A549 (cell line): ENCODE data around the gene PRKG1. TPM values are rescaled to one million over a fixed set of nuclear protein-coding genes. Genes with fewer than 3 reads are reported as not detected.

Experiments used
- ATAC-seq, 2 experiments: fragments of 200-7000 bp in 1 of 2; fragments of >200 bp in 1 of 2; cut with Nextera tagmentation in 1 of 2; cut with Tn5 transposase in 1 of 2; 3 replicates each; pipeline versions ENCODE4 v1.8.0 to v1.9.1; 2018 to 2020; ENCODE audit warnings: mild to moderate bottlenecking in 1 of 2, moderate library complexity in 1 of 2
- CTCF ChIA-PET: fragments of 300-600 bp; sonication (Branson Sonifier 250); formaldehyde crosslinking; extraction: SDS; loops from one replicate; lab custom pipeline; 2021; ENCODE audit warnings: antibody characterized with exemption, inconsistent platforms; lab: Yijun Ruan, JAX
- POLR2A ChIA-PET: fragments of 350-600 bp; formaldehyde crosslinking; extraction: SDS; loops from one replicate; lab custom pipeline; 2021; ENCODE audit warnings: antibody characterized with exemption, inconsistent platforms; lab: Yijun Ruan, JAX
- DNase-seq, 2 experiments: peaks; one replicate each; pipeline versions ENCODE4 v3.0.0 to v3.0.0-alpha.2; 2011 to 2016; ENCODE audit warnings: low read depth in 1 of 2, low spot score in 1 of 2
- FAIRE-seq: peaks from 2 replicates; lab custom pipeline; 2011; peaks lifted over from hg19 to GRCh38; lab: Jason Lieb, UNC
- H3K27ac ChIP-seq, 2 experiments: fragments of >200 bp; sonication (Bioruptor Twin); formaldehyde crosslinking; 3 replicates each; pipeline ENCODE4 v1.5.1; 2016 to 2017
- H3K4me1 ChIP-seq: fragments of >200 bp; sonication (Bioruptor Twin); formaldehyde crosslinking; 3 replicates; pipeline ENCODE4 v1.6.1; 2016
- H3K4me2 ChIP-seq: fragments of >200 bp; sonication (Bioruptor Twin); formaldehyde crosslinking; 3 replicates; pipeline ENCODE4 v1.6.1; 2016
- H3K4me3 ChIP-seq: fragments of >200 bp; sonication (Bioruptor Twin); formaldehyde crosslinking; 3 replicates; pipeline ENCODE4 v1.5.1; 2016
- H3K9me3 ChIP-seq: fragments of >200 bp; sonication (Bioruptor Twin); formaldehyde crosslinking; 3 replicates; pipeline ENCODE4 v1.6.1; 2016
- ATOH8 ChIP-seq: fragments of 250-450 bp; sonication (Bioruptor Pico); IDR thresholded peaks from 2 replicates; pipeline ENCODE4 v1.5.0; 2020; ENCODE audit warnings: low read depth, mild to moderate bottlenecking, moderate library complexity
- BCL3 ChIP-seq: fragments of >200 bp; sonication (Bioruptor Twin); formaldehyde crosslinking; IDR thresholded peaks from 3 replicates; pipeline ENCODE4 v1.6.1; 2016
- BHLHE40 ChIP-seq: IDR thresholded peaks from 2 replicates; pipeline ENCODE4 v1.6.1; 2012; ENCODE audit warnings: low read depth, low read length, inconsistent platforms
- CBX2 ChIP-seq: fragments of 200-600 bp; sonication (generic); IDR thresholded peaks from 2 replicates; pipeline ENCODE4 v1.6.1; 2016; ENCODE audit warnings: low read depth, mild to moderate bottlenecking, borderline replicate concordance
- CEBPB ChIP-seq, 2 experiments: fragments of >200 bp in 1 of 2; sonication (Bioruptor Twin) in 1 of 2; formaldehyde crosslinking in 1 of 2; IDR thresholded peaks; 2 replicates each; pipeline ENCODE4 v1.6.1; 2012 to 2016
- CHD2 ChIP-seq: fragments of 150-350 bp; IDR thresholded peaks from 2 replicates; pipeline ENCODE4 v1.6.1; 2014; ENCODE audit warnings: low read length; ENCODE audit not compliant: partially characterized antibody
- EHMT2 ChIP-seq: fragments of 200-600 bp; sonication (generic); IDR thresholded peaks from 2 replicates; pipeline ENCODE4 v1.6.1; 2016; ENCODE audit warnings: antibody characterized with exemption, low read depth, mild to moderate bottlenecking, moderate library complexity
- ELK1 ChIP-seq: fragments of 150-350 bp; IDR thresholded peaks from 2 replicates; pipeline ENCODE4 v1.6.1; 2014; ENCODE audit warnings: low read depth, mild to moderate bottlenecking, low read length
- HDAC2 ChIP-seq: fragments of 200-600 bp; sonication (generic); IDR thresholded peaks from 2 replicates; pipeline ENCODE4 v1.6.1; 2016
- HEYL ChIP-seq: fragments of 250-450 bp; sonication (Bioruptor Pico); IDR thresholded peaks from 2 replicates; pipeline ENCODE4 v1.8.0; 2021; ENCODE audit warnings: mild to moderate bottlenecking, moderate library complexity
- JUN ChIP-seq, 2 experiments: fragments of >200 bp; sonication (Bioruptor Twin); formaldehyde crosslinking; IDR thresholded peaks; 2 replicates in 1 of 2; 3 replicates in 1 of 2; pipeline ENCODE4 v1.6.1; 2016 to 2017
- MYC ChIP-seq: IDR thresholded peaks from 2 replicates; pipeline ENCODE4 v1.6.1; 2012; ENCODE audit warnings: mild to moderate bottlenecking, inconsistent platforms, low read length, improper control_type of control experiment, borderline replicate concordance
- NFE2L2 ChIP-seq: fragments of 150-350 bp; conservative IDR thresholded peaks from 2 replicates; pipeline ENCODE4 v1.6.1; 2014; ENCODE audit warnings: low read length
- NPAS2 ChIP-seq: fragments of 250-450 bp; sonication (Bioruptor Pico); IDR thresholded peaks from 2 replicates; pipeline ENCODE4 v1.8.0; 2022; ENCODE audit warnings: mild to moderate bottlenecking, moderate library complexity, borderline replicate concordance
- POLR2A ChIP-seq: IDR thresholded peaks from 2 replicates; pipeline ENCODE4 v1.6.1; 2012; ENCODE audit warnings: mild to moderate bottlenecking, low read length
- RAD21 ChIP-seq, 2 experiments: fragments of >200 bp in 1 of 2; sonication (Bioruptor Twin) in 1 of 2; formaldehyde crosslinking in 1 of 2; IDR thresholded peaks in 1 of 2; conservative IDR thresholded peaks in 1 of 2; 2 replicates in 1 of 2; 3 replicates in 1 of 2; pipeline ENCODE4 v1.6.1; 2012 to 2018; ENCODE audit warnings: inconsistent platforms in 1 of 2
- RARB ChIP-seq: fragments of 250-450 bp; sonication (Bioruptor Pico); IDR thresholded peaks from 2 replicates; pipeline ENCODE4 v1.8.0; 2021; ENCODE audit warnings: mild to moderate bottlenecking, moderate library complexity
- RCOR1 ChIP-seq: fragments of 150-350 bp; IDR thresholded peaks from 2 replicates; pipeline ENCODE4 v1.6.1; 2014; ENCODE audit warnings: antibody characterized with exemption, low read length, low read depth
- SMC3 ChIP-seq: fragments of >200 bp; sonication (Bioruptor Twin); formaldehyde crosslinking; IDR thresholded peaks from 3 replicates; pipeline ENCODE4 v1.6.1; 2018; ENCODE audit warnings: inconsistent platforms
- TFCP2L1 ChIP-seq: fragments of 250-450 bp; sonication (Bioruptor Pico); IDR thresholded peaks from 2 replicates; pipeline ENCODE4 v1.5.0; 2021; ENCODE audit warnings: mild to moderate bottlenecking
- USF2 ChIP-seq: fragments of 450-650 bp; IDR thresholded peaks from 2 replicates; pipeline ENCODE4 v1.6.1; 2014; ENCODE audit warnings: antibody characterized with exemption
- ZC3H11A ChIP-seq: fragments of 450-650 bp; IDR thresholded peaks from 2 replicates; pipeline ENCODE4 v1.6.1; 2014; ENCODE audit warnings: antibody characterized with exemption, mild to moderate bottlenecking
- ZSCAN20 ChIP-seq: fragments of 250-450 bp; sonication (Bioruptor Pico); IDR thresholded peaks from 2 replicates; pipeline ENCODE4 v1.8.0; 2022; ENCODE audit warnings: mild to moderate bottlenecking, moderate library complexity
- WGBS: methylation state at CpG from one replicate; pipeline ENCODE4 v1.1.6; 2017; ENCODE audit errors: missing lambda C conversion rate; 5-methylcytosine and 5-hydroxymethylcytosine counted together
- polyA plus RNA-seq, 4 experiments: library from polyadenylated mRNA; depleted of rRNA in 3 of 4; stranded (reverse); fragments of >200 nt; fragmentation: RNase III in 1 of 4; extraction: RNeasy Plus Mini Kit Qiagen cat#74134 plus additional on column Dnase treatment in 1 of 4; gene quantifications; 2 replicates in 3 of 4; 3 replicates in 1 of 4; pipeline ENCODE4 v1.2.3, GENCODE V29; 2011 to 2017

The PRKG1 gene
- polyA plus RNA-seq, 2 of the 4 experiments (the other 2 are of a cell fraction) = not detected

GRCh38 chr10:51604579-51604978 is 530.3 kb downstream of the PRKG1 start:
- Histone ChIP-seq H3K9me3 (no peaks in the 10 kb centered on the region), H3K27ac (no peak overlapping the region), H3K4me1 (no peaks in the 10 kb centered on the region), H3K4me3 (no peak overlapping the region), H3K4me2 (no peak overlapping the region)
- DNase-seq (no peak), ATAC-seq (no peak), FAIRE-seq (no peak)
- WGBS = 9% methylated on average over 3 of the region's 5 CpGs
- CTCF ChIA-PET = no interaction called here
- POLR2A ChIA-PET = no interaction called here
- TF ChIP-seq NPAS2 = no peak
- no peak for TF ChIP-seq POLR2A
- no peak for TF ChIP-seq CBX2
- no peak for TF ChIP-seq SMC3

- 41% methylated on average over 6 of the region's 6 CpGs for WGBS
- ATAC-seq (no peak), DNase-seq (no peak), FAIRE-seq (no peak)
- Histone ChIP-seq H3K4me1 (no peaks in the 10 kb centered on the region), H3K27ac (no peak overlapping the region), H3K4me3 (no peak overlapping the region), H3K4me2 (no peak overlapping the region), H3K9me3 (no peaks in the 10 kb centered on the region)
- CTCF ChIA-PET = no interaction called here
- POLR2A ChIA-PET = no interaction called here
- TF ChIP-seq NFE2L2 (no peak), CBX2 (no peak), CHD2 (no peak)
These were observed 532.7 kb downstream of the PRKG1 start for GRCh38 chr10:51606825-51607462.

GRCh38 chr10:51607463-51607835 is 533.2 kb downstream of the PRKG1 start:
- Histone ChIP-seq H3K4me2 (no peak overlapping the region), H3K27ac (no peak overlapping the region), H3K4me3 (no peak overlapping the region), H3K9me3 (no peaks in the 10 kb centered on the region), H3K4me1 (no peaks in the 10 kb centered on the region)
- WGBS = 36% methylated on average over 3 of the region's 3 CpGs
- ATAC-seq (no peak), DNase-seq (no peak), FAIRE-seq (no peak)
- TF ChIP-seq ATOH8 (CRISPR knock-in tag) (no peak), HEYL (no peak), POLR2A (no peak), TFCP2L1 (CRISPR knock-in tag) (no peak), SMC3 (no peak), MYC (no peak), JUN (IDR thresholded peaks at IDR 0.05) (no peak), BCL3 (no peak), BHLHE40 (no peak), RCOR1 (no peak), USF2 (no peak), RARB (CRISPR knock-in tag) (no peak), ZC3H11A (no peak), EHMT2 (no peak), CEBPB (IDR thresholded peaks at IDR 0.05) (no peak), ELK1 (no peak), RAD21 (conservative IDR thresholded peaks at IDR 0.05 in 1 of 2, IDR thresholded peaks at IDR 0.05 in 1 of 2) (no peak), ZSCAN20 (no peak), HDAC2 (no peak)
- CTCF ChIA-PET = no interaction called here
- POLR2A ChIA-PET = no interaction called here
